ENCODE data around the gene SH3RF3.

The SH3RF3 gene

GRCh38 chr2:109513749-109514588, 385.0 kb downstream of the SH3RF3 start:
- no peak for DNase-seq

- DNase-seq = no peak
Measured at GRCh38 chr2:109514857-109515256, 385.9 kb downstream of the SH3RF3 start.

- DNase-seq = no peak
Measured at GRCh38 chr2:109516445-109517117, 387.6 kb downstream of the SH3RF3 start.

GRCh38 chr2:109517118-109517889, 388.3 kb downstream of the SH3RF3 start:
- DNase-seq = no peak

GRCh38 chr2:109519513-109519912, 390.5 kb downstream of the SH3RF3 start:
- no peak for DNase-seq

GRCh38 chr2:109521233-109522062, 392.4 kb downstream of the SH3RF3 start:
- DNase-seq = no peak

- DNase-seq = no peak
Measured at GRCh38 chr2:109522063-109522374, 393.0 kb downstream of the SH3RF3 start.

GRCh38 chr2:109523121-109523520, 394.1 kb downstream of the SH3RF3 start:
- DNase-seq = no peak

- no peak for DNase-seq
Measured at GRCh38 chr2:109523536-109524361, 394.7 kb downstream of the SH3RF3 start.

- no peak for DNase-seq
Measured at GRCh38 chr2:109525836-109526235, 396.8 kb downstream of the SH3RF3 start.

- DNase-seq = no peak
Measured at GRCh38 chr2:109526442-109526970, 397.5 kb downstream of the SH3RF3 start.

GRCh38 chr2:109527079-109527478, 398.1 kb downstream of the SH3RF3 start:
- no peak for DNase-seq

- DNase-seq = no peak
Measured at GRCh38 chr2:109527846-109528705, 399.1 kb downstream of the SH3RF3 start.

- DNase-seq = no peak
Measured at GRCh38 chr2:109528811-109529501, 400.0 kb downstream of the SH3RF3 start.

- no peak for DNase-seq
Measured at GRCh38 chr2:109529532-109530449, 400.8 kb downstream of the SH3RF3 start.

- no peak for DNase-seq
Measured at GRCh38 chr2:109530712-109531111, 401.7 kb downstream of the SH3RF3 start.

- DNase-seq = no peak
Measured at GRCh38 chr2:109531221-109531620, 402.2 kb downstream of the SH3RF3 start.

GRCh38 chr2:109531896-109532727, 403.1 kb downstream of the SH3RF3 start:
- DNase-seq = no peak

All from NCI-H2081 treated with DMSO at 0.1 percent for 48 hours (cell line).